ENCODE data around the gene NUAK1.

GRCh38 chr12:106062693-106063092 lies 76.1 kb downstream of the NUAK1 start:
- TF ChIP-seq POLR2AphosphoS5 (IDR thresholded peaks at IDR 0.05; ENCODE audit: low read depth, low read length) = no peak
- TF ChIP-seq REST (IDR thresholded peaks at IDR 0.05; ENCODE audit: insufficient read depth in 1 of 2, low read depth in 2 of 2, low read length in 2 of 2) = peak in 1 of 2 experiments; percentile 59; a peak in 1 of 4 replicates
- TF ChIP-seq SIN3A (IDR thresholded peaks at IDR 0.05; ENCODE audit: borderline replicate concordance, insufficient read depth, low read length) = 0 out of 2 replicates have a peak, but pooled peaks have one; percentile 22
